Mammary epithelial cell (primary cell): ENCODE data around the gene MTHFD2L.

ENCODE experiments used
- CTCF ChIP-seq, 2 donors: IDR thresholded peaks in 1 of 2; conservative IDR thresholded peaks in 1 of 2; 2 replicates each; pipeline ENCODE4 v1.5.1; 2011 to 2012; ENCODE audit warnings: inconsistent platforms in 2 of 2, low read length in 2 of 2, mild to moderate bottlenecking in 2 of 2, control low read depth in 1 of 2, low read depth in 1 of 2; ENCODE audit not compliant: insufficient read depth in 1 of 2; ENCODE audit errors: extremely low read depth in 1 of 2
- EZH2 ChIP-seq: IDR thresholded peaks from 2 replicates; pipeline ENCODE4 v1.6.1; 2012; ENCODE audit warnings: low read length, inconsistent platforms, borderline replicate concordance

GRCh38 chr4:74156521-74156920, 1.4 kb upstream of the MTHFD2L start:
- TF ChIP-seq CTCF (conservative IDR thresholded peaks at IDR 0.05 in 1 of 2, IDR thresholded peaks at IDR 0.05 in 1 of 2; ENCODE audit: extremely low read depth in 1 of 2, insufficient read depth in 1 of 2, low read depth in 1 of 2, low read length in 2 of 2) (no peak), EZH2 (no peak)
